ENCODE data around the gene RREB1.

The RREB1 gene

DNA sequence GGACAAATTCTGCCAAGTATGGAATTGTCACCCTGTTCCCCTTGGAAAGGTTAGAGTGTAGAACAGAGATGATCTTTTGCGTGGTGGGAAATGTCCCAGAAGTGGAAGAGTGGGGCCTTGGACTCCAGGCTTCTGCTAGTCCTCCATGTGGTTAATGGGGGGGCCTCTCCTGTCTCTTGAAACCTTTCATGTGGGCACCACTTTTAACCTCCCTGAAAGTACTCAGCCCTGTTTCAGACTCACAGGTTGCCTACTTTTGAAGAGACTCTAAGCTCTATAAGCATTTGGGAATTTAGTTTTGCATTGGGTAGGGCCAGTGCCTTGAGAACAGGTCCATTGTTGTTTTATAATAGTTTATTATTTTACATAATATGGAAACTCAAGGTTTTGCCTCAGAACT, 17.5 kb downstream of the RREB1 start:
- TF ChIP-seq, protein P1, sequence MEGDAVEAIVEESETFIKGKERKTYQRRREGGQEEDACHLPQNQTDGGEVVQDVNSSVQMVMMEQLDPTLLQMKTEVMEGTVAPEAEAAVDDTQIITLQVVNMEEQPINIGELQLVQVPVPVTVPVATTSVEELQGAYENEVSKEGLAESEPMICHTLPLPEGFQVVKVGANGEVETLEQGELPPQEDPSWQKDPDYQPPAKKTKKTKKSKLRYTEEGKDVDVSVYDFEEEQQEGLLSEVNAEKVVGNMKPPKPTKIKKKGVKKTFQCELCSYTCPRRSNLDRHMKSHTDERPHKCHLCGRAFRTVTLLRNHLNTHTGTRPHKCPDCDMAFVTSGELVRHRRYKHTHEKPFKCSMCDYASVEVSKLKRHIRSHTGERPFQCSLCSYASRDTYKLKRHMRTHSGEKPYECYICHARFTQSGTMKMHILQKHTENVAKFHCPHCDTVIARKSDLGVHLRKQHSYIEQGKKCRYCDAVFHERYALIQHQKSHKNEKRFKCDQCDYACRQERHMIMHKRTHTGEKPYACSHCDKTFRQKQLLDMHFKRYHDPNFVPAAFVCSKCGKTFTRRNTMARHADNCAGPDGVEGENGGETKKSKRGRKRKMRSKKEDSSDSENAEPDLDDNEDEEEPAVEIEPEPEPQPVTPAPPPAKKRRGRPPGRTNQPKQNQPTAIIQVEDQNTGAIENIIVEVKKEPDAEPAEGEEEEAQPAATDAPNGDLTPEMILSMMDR (conservative IDR thresholded peaks at IDR 0.05): no peak
- TF ChIP-seq ZFX (IDR thresholded peaks at IDR 0.05): no peak
- H3K27ac ChIP-seq: no peak overlapping the region; the same call in 1 of the 2 replicates

DNA sequence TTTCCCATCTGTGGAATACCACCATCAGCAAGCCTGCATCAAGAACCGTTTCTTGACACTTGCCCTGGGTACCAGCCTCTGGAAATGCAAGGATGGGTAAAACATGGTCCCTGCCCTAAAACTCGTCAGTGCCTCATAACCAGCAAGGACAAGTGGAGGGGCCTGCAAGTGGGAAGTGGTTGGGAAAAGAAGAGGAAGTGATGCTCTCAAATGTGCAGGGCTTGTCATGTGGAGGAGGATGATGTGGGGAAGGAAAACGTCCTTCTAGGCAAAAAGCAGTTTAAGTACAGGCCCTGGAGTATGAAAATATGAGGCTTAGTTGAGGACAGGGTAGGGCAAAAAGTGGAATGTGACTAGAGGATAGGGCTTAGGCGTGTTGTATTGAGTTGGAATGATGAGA, 19.0 kb downstream of the RREB1 start:
- no peak for TF ChIP-seq ZFX (IDR thresholded peaks at IDR 0.05)
- TF ChIP-seq, protein P1 (conservative IDR thresholded peaks at IDR 0.05): no peak
- H3K27ac ChIP-seq: no peak overlapping the region

DNA sequence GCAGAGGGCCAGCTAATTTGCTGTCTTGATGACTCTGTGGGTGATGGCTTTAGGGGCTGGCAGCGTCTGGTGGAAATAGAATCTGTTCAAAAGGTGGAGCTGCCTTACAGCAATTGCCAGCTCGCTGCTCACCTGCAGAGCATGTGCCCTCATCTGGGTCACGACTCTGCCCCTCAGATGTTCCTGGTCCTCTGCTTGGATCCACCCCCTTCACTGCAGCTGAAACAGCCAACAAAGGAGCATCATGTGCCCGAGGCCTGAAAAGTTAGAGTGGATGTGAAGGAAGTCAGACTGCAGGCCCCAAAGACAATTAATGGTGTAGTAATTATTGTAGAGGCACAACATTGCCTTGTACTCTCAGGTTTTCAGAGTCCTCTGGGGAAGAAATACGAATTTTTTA, 19.9 kb downstream of the RREB1 start:
- TF ChIP-seq, protein P1 (conservative IDR thresholded peaks at IDR 0.05): no peak
- no peak for TF ChIP-seq ZFX (IDR thresholded peaks at IDR 0.05)
- no peak overlapping the region for H3K27ac ChIP-seq

DNA sequence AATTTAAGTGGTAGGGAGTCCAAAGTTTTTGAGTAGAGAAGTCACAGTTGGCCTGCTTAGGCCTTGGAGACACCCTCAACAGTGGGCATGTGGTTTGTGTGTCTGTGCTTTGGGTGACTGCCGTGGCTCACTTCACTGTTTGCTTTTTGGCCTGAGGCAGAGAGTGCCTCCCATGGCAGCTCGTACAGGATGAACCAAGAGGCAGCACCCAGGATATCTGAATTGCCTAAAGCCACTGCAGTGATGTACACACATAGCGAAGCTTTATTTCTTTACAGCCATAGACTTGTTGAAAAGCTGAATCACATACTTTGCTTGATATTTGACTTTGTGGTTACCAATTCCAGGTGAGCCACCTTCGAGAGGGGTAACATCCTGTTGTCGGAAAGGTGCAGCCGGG, 21.6 kb downstream of the RREB1 start:
- no peak overlapping the region for H3K27ac ChIP-seq
- no peak for TF ChIP-seq ZFX (IDR thresholded peaks at IDR 0.05)
- TF ChIP-seq, protein P1 (conservative IDR thresholded peaks at IDR 0.05): no peak

DNA sequence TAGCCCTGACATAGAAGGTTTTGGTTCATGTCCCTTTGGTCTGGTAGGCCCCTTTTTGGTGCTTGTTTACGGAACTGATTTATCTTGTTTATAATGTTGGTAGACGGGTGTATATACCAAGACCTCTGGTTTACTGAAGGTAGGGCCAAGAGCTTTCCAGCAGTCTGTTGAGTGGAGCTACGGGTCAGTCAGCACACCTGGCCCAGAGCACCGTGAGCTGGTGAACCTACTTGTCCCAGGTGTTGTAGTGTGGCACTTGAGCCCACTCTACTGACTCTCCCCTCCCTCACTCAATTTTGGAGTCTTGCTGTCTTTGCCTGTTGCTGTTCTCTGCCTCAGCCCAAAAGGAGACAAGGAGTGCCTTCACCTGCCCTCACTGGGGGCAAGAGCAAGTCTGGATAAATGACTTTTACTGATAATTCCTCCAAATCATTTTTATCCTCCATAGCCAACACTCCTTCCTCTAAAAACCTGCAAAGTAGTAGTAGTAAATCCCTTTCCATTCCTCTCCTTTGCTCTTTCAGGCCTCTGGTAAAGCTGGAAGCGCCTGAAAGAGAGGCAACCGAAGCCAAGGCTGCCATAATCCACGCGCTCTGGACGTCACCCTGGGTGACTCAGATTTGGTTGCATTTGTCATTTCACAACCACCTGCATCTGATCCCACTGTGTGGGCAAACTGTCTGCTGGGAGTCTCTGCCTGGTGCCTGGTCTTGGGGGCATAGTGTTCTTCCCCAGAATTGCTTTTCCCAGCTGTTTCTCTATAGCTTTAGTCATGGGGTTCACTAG, 22.2 kb downstream of the RREB1 start:
- TF ChIP-seq ZFX (IDR thresholded peaks at IDR 0.05): no peak
- TF ChIP-seq, protein P1 (conservative IDR thresholded peaks at IDR 0.05): no peak
- H3K27ac ChIP-seq: no peak overlapping the region

DNA sequence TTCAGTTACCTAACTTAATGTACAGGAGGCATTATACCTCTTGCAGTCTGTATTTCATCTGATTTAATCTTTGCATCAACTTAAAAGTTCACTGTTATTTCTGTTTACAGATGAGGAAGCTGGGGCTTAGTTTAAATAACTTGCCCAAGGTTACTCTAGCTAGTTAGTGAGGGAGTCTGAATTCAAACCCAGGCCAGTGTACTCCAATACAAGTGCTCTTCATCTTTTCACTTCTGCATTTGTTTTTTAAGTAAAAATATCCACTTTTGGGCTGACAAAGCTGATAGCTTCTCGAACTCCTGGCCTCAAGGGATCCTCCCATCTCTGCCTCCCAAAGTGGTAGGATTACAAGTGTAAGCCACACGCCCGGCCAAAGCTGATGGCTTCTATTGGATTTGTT, 23.6 kb downstream of the RREB1 start:
- H3K27ac ChIP-seq: no peak overlapping the region
- TF ChIP-seq ZFX (IDR thresholded peaks at IDR 0.05): no peak
- TF ChIP-seq, protein P1 (conservative IDR thresholded peaks at IDR 0.05): no peak

DNA sequence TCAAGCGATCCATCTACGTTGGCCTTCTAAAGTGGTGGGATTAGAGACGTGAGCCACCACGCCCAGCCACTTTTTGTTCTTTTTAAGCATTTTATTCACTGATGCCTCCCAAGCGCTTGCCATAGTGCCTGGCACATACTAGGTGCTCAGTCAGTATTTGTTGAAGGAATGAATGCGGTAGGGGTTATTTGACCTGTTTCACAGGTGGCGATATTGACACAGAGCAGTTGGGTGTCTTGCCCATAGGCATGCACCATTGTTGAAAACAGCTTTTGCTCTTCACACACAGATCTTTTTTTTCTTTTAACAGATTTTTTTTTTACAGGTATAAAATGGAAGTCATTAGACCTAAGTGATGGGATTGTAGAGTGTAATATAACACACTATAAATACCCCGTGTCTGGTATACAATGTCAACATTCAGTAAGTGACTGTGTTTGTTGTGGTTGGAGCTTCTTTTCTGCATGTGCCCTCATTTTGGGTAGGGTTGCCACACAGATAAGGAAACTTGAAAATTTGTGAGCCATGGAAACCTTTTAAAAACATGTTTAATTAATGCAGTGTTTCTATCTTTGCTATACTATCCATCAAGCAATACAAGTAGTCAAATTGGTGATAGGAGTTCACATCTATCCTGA, 24.8 kb downstream of the RREB1 start:
- no peak for TF ChIP-seq ZFX (IDR thresholded peaks at IDR 0.05)
- TF ChIP-seq, protein P1 (conservative IDR thresholded peaks at IDR 0.05): no peak
- H3K27ac ChIP-seq: no peak overlapping the region
